HG02970 (cell line): Measurements from ENCODE around the gene PNMA1.

Experiments used
- ATAC-seq: cut with Tn5 transposase; IDR thresholded peaks from one replicate; pipeline ENCODE4 v1.9.1; 2021; ENCODE audit warnings: mild to moderate bottlenecking, moderate library complexity, moderate number of reproducible peaks; ENCODE audit not compliant: unreplicated experiment, low FRiP score

PNMA1 gene, protein sequence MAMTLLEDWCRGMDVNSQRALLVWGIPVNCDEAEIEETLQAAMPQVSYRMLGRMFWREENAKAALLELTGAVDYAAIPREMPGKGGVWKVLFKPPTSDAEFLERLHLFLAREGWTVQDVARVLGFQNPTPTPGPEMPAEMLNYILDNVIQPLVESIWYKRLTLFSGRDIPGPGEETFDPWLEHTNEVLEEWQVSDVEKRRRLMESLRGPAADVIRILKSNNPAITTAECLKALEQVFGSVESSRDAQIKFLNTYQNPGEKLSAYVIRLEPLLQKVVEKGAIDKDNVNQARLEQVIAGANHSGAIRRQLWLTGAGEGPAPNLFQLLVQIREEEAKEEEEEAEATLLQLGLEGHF

DNA sequence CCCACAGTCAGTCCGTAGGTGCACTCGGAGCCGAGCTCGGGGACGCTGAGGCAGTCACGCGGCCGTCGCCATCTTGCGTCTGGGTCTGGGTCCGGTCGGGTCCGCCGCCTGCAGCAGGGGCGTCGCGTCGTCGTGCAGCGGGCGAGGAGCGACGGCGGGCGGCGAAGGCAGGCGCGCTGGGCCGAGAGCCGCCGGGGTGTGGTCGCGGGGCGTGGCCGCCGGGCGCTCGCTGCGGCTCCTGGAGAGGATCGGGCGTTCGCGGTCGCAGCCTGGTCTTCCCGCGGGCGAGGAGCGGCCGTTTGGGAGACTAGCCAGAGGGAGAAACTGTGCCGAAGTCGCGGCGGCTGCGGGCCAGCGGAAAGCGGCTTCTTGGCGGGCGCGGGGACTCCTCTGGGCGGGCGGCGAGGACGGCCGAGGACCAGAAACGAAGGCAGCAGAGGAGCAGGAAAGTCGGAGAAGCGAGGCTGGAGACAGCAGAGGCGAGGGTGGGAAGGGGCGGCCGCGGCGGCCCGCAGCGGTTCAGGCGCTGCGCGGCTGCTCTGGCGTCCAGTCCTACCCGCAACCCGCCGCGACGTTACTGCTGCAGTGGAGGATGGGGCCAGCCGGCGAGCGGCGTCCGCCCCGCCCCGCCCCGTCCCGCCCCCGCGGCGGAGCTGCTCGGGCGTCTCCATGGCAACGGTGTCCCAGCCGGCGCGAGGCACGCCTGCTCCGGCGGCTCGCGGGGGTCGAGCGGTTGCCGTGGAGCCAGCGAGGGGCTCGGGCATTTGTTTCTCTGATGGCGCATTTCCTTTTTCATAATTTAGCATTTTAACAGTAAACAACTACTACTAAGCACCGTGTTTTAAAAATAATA, at the start of gene PNMA1:
PNMA1 (minus strand) TSS at position 582 of the 853 bp plus-strand sequence. CDS start 745 bp downstream, outside the sequence.
- ATAC-seq = peak; percentile 63

- ATAC-seq = no peak
These were observed 49.2 kb upstream of the PNMA1 start for GRCh38 chr14:73763396-73763795.

GRCh38 chr14:73762375-73762822, 48.2 kb upstream of the PNMA1 start:
- ATAC-seq = no peak

GRCh38 chr14:73761618-73762355, 47.6 kb upstream of the PNMA1 start:
- ATAC-seq = no peak

- ATAC-seq = no peak
These were observed 46.7 kb upstream of the PNMA1 start for GRCh38 chr14:73760598-73761586.

DNA sequence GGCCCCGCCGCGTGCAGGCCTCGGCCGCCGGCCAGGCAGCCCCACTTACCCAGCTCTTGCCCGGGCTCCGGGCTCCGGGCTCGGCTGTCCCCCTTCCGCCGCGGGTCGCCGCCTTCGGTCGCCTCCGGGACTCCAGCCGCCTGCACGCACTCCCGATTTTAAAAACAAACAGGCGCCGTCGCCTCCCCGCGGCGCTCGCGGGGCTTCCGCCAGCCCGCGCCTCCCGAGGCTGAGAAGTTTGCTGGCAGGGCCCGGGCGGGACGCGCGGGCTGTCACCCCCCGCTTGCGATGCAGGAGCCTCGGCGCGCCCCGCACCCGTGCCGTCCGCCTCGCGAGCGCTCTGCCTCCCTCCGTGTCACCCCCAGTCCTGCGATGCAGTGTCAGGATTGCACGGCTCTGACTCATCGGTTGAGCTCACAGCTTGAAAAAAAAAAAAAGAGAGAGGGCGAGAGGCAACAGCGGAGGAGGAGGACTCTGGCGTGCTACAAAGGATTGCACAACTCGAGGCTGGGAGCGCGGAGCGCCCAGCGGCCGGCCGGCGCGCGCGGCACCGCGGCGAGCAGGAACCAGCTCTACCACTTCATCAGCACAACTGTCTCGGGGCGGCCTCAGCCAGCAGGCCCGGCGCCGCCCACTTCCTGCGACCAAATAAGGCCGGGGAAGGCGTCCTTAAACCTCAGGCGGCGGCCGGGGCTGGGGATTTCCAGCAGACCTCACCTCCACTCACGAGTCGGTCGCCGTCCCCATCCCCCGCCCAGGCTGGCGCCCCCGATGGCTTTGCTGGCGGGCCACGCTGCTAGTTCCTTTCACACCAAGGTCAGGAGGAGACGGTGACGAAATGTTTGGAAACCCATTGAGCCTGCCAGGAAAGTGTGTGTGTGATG, 45.8 kb upstream of the PNMA1 start:
- peak; percentile 46 for ATAC-seq

DNA sequence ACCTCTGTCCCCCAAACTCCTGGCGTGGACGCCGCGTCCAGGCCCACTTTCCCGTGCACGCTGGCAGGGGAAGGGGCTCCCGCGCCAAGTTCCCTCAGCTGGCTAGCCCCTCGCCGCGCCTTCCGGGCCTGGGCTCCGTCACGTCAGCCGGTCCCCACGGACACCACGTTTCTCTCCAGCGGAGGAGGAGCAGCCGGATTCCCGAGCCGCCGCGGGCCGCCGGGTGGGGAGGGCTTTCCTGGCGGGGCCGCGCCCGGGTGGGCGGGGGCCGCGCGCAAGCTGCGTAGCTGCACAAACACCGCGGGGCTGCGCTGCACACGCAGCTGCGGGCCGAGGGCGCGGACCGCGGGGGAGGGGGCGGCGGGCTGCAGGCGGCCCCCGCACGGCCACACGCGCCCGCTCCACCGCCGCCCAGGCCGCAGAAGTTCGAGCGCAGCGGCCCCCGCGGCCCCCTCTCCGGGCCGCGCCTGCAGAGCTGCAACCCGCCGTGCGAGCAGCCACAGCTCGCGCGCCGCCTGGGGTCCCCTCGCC, 45.1 kb upstream of the PNMA1 start:
- ATAC-seq = no peak

GRCh38 chr14:73758392-73759182, 44.4 kb upstream of the PNMA1 start:
- ATAC-seq = no peak

GRCh38 chr14:73757876-73758391, 43.8 kb upstream of the PNMA1 start:
- ATAC-seq = no peak

- no peak for ATAC-seq
These were observed 43.2 kb upstream of the PNMA1 start for GRCh38 chr14:73757381-73757780.

GRCh38 chr14:73755434-73756014, 41.3 kb upstream of the PNMA1 start:
- ATAC-seq = no peak

DNA sequence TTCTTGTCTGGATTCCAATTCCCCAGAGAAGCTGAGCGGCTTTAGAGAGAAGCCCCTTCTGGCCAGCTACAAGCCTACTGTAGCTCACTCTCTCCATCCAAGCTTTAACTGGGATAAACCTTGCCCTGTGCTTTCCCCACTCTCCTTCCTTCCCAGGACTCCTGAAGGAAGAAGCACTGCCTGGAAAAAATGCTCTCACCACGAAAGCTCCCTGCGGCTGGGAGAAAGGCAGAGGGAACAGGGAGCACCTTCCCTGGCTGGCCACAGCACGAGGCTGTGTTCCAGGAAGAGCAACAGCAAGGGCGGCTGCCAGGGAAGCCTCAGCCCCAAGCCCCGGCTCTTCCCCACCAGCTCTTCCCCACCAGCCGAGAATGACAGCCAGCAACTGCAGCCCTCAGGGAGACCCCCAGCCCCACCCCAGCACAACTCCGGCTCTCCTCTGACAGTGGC, 40.8 kb upstream of the PNMA1 start:
- no peak for ATAC-seq

DNA sequence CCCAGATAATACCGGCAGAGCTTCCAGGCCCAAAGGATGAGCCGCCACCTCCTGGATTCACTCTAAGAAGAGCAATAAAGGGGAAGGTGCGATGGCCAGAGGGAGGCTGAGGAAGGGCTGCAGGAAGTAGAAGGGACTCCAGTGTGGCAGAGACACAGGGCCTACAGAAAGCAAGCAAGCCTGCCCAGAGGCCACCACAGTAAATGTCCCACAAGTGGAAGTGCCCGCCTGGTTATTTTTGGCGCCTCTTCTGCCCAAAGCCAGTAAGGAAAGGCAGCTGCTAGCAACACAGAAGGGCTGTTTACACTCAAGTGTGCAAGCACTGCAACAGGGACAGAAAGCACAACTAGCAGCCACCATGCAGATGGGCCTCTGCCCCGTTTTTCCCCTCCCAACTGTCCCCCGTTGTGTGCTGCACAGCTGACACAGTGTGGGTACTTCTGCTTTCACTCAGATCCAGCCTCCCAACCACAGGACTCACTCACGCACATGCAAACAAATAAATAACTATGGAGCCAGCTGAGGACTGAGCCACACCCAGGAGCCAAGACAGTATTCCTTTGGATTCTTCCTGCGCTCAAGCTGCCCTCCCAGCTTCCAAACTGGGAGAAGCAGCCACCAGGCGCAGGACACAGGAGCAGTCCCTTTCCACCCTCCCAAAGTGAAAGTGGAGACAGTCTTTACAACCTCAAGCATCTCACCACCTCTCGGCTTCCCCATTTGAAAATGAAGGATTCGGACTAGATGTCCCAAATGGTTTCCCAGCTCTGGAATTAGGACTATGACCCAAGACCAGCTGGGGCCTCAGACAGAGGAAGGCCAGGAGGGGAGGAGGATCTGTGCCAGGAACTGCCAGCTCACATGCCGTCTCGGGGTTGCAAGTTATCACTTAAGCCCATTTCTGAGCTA, 40.0 kb upstream of the PNMA1 start:
- ATAC-seq = no peak

- no peak for ATAC-seq
These were observed 39.1 kb upstream of the PNMA1 start for GRCh38 chr14:73753124-73753886.

DNA sequence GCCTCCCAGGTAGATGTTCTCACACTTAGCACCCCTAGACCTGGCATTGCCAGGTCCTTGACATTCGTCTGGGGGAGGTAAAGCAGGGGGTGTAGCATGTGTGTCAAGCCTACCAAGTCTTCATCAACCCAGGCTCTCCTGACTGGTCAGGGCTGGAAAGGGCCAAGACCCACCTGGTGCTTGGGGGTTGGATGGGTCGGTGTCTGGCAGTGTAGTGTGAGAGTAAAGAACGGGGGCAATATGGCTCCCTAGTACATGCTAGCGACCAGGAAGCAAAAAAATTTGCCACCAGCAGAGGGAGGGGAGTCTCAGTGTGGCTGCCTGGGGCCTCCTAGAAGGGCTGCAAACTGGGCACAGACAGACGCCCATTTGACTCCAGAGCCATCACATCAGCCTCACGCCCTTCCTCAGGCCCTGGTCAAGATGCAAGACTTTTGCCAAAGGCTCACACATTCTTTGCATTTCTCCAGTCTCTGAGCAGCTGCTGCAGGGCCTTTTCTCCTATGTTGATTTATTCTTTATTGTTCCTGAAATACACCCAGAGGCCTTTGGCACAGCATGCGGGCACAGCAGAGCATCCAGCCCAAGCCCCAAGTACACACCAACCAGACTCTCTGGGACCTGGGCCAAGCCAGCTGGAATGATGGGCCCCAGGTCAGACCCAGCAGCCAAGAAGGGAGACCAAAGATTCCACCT, 38.3 kb upstream of the PNMA1 start:
- ATAC-seq = no peak
